NK-92 (cell line): ENCODE measurements around the gene DENND6B.
"Not testable (repeated sequence)": the region's sequence is repeated elsewhere in the genome, so short reads cannot be mapped to it uniquely, and the experiment has no call there.

ENCODE experiments used
- DNase-seq: peaks from one replicate; lab custom pipeline; 2025; ENCODE audit not compliant: unreplicated experiment; lab: John Stamatoyannopoulos, UW

Gene DENND6B

DNA sequence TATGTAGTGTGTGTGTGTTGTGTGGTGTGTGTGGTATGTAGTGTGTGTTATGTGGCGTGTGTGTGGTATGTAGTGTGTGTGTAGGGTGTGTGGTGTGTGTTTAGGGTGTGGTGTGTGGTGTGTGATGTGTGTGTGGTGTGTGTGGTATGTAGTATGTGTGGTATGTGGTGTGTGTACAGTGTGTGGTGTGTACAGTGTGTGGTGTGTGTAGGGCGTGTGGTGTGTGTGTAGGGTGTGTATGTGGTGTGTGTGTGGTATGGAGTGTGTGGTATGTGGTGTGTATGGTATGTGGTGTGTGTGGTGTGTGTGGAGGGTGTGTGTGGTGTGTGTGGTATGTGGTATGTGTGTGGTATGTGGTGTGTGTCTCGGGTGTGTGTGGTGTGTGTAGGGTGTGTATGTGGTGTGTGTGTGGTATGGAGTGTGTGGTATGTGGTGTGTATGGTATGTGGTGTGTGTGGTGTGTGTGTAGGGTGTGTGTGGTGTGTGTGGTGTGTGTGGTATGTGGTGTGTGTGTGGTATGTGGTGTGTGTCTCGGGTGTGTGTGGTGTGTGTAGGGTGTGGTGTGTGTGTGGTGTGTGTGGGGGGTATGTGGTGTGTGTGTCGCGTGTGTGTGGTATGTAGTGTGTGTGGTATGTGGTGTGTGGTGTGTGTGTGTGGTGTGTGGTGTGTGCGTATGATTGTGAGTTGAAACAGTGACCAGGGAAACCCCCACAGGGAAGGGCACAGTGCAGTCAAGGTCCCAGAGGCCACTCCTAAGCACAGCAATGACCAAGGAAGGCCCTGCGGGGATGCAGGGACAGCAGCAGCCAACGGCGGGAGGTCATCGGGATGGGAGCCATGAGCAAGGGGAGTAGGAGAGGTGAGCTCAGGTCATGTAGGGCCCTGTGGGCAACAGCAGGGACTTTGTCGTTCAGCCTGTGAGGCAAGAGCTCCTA, 13.4 kb upstream of the DENND6B start:
- DNase-seq: no peak

DNA sequence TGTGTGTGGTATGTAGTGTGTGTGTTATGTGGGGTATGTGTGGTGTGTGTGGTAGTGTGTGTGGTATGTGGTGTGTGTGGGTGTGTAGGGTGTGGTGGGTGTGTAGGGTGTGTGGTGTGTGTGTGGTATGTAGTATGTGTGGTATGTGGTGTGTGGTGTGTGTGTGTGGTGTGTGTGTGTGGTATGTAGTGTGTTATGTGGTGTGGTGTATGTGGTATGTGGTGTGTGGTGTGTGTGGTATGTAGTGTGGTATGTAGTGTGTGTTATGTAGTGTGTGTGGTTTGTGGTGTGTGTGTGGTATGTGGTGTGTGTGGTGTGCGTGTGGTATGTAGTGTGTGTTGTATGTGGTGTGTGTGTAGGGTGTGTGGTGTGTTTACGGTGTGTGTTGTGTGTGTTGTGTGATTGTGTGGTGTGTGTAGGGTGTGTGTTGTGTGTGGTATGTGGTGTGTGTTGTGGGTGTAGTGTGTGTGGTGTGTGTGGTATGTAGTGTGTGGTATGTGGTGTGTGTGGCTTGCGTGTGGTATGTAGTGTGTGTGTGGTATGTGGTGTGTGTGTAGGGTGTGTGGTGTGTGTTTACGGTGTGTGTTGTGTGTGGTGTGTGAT, 12.1 kb upstream of the DENND6B start:
- no peak for DNase-seq

DNA sequence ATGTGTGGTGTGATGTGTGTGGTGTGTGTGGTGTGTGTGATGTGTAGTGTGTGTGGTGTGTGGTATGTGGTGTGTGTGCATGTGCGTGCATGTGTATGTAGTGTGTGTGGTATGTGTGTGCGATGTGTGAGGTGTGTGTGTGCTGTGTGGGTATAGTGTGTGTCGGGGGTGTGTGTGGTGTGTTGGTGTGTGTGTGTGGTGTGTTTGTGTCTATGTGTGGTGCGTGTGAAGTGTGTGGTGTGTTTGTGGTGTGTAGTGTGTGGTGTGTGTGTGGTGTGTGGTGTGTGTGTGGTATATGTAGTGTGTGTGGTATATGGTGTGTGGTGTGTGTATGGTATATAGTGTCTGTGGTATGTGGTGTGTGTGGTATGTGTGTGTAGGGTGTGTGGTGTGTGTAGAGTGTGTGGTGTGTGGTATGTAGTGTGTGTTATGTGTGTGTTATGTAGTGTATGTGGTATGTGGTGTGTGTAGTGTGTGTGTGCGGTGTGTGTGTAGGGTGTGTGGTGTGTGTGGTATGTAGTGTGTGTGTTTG, 11.3 kb upstream of the DENND6B start:
- DNase-seq: no peak

DNA sequence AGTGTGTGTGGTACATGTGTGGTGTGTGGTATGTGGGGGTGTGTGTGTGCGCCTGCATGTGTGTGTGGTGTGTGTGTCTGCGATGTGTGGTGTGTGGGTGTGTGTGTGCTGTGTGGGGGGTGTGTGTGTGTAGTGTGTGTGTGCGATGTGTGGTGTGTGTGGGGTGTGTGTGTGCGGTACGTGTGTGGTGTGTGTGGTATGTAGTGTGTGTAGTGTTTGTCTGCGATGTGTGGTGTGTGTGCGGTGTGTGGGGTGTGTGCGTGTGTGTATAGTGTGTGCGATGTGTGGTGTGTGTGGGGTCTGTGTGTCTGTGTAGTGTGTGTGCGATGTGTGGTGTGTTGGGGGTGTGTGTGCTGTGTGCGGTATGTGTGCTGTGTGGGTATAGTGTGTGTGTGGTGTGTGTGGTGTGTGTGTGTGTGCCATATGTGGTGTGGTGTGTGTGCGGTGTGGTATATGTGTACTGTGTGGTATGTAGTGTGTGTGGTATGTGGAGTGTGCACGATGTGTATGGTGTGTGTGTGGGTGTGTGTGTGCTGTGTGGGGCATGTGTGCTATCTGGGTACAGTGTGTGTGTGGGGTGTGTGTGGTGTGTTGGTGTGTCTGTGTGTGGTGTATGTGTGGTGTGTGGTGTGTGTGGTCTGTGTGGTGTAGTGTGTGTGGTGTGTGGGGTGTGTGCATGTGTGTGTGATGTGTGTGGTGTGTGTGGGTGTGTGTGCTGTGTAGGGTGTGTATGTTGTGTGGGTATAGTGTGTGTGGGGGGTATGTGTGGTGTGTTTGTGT, 10.6 kb upstream of the DENND6B start:
- DNase-seq: no peak

DNA sequence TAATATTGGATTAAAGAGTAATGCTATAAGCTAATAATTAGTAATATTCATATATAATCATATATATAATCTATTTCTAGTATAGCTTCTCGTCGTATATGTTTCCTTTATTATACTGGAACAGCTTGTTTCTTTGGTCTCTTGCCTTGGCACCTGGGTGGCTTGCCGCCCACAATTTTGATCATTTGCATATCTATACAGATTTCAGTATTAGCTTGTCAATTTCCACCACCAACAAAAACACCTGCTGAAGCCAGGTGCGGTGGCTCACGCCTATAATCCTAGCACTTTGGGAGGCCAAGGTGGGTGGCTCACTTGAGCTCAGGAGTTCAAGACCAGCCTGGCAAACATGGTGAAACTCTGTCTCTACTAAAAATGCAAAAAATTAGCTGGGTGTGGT, 7.6 kb upstream of the DENND6B start:
- not testable (repeated sequence) for DNase-seq

DNA sequence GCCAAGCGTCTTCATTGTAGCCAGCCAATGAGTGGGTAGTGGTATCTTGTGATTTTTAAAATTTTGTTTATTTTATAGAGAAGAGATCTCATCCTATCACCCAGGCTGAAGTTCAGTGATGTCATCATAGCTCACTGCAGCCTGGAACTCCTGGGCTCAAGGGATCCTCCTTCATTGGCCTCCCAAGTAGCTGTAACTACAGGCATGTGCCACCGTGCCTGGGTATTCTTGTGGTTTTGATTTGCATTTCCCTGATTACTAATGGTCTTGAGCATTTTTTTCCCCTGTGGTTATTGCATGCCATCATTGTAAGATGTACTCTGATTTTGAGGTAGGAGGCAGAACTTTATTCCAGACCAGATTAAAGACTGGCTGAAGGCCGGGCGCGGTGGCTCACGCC, 2.4 kb upstream of the DENND6B start:
- no peak for DNase-seq

DNA sequence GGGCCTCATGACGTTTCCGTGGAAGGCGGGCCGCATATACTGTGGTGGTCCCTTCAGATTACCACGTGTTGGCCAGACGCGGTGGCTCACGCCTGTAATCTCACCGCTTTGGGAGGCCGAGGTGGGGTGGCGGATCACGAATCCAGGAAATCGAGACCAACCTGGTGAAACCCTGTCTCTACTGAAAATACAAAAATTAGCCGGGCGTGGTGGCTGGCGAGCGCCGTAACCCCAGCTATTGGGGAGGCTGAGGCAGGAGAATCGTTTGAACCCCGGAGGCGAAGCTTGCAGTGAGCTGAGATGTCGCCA, 853 bp upstream of the DENND6B start:
- DNase-seq: no peak

DNA sequence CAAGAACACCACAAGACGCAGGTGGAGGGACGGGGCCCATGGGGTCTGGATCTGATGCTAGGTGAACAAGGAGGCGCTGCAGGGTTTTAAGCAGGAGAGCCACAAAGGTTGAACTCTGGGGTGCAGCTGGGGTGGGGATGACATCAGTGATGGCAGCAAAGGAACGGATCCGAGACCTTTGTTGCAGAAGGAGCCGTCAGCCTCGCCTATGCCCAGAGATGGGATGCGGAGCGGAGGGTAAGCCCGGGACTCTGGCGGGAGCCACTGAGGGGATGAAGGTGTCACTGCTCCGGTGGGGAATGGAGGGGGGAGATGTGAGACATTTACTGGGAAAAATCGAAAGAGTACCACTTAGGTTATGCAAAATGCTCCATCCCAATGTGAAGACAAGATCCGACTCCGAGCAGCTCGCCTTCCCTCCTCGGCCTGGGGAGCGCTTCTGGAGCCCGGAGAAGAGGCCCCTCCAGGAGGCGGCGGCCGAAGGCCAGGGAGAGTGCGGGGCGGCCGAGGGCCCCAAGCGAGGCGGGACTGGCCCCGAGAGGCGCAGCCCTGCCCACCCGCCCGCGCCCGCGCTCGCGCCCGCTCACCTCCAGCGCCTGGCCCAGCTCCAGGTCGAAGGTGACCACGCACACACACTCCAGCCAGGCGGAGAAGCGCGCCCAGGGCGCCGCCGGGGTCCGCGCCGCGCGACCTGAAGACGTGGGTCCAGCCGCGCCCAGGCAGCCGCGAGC, 422 bp downstream of the DENND6B start:
- DNase-seq: no peak

DNA sequence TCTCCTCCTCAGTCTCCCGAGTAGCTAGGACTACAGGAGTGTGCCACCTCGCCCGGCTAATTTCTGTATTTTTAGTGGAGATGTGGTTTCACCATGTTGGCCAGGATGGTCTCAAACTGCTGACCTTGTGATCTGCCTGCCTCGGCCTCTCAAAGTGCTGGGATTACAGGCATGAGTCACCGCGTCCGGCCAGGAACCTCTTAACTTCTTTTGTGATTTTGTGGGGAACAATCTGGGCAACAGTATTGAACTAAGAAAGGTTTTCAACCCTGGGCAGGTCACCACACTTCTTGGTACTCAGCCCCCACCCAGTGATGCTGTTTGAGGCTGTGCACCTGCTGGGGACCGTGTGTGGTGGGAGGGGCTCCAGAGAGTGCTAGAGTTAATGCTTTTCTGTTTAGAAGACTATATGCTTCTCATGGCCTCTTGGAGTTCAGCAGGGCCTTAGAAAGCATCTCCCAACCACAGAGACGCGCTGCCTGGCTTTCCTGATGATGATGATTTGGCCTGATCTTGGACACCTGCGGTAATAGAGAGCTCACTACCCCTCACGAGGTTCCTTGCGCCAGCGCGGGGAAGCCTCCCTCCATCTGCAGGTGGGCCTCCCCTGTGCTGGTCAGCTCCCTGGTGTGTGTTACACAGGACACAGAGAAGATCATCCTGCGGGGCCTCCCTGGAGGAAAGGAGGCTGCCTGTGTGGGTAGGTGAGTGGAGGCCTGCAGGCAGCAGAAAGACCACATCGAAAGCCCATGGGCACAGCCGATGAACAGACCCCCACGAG, 1.2 kb downstream of the DENND6B start:
- DNase-seq: no peak

DNA sequence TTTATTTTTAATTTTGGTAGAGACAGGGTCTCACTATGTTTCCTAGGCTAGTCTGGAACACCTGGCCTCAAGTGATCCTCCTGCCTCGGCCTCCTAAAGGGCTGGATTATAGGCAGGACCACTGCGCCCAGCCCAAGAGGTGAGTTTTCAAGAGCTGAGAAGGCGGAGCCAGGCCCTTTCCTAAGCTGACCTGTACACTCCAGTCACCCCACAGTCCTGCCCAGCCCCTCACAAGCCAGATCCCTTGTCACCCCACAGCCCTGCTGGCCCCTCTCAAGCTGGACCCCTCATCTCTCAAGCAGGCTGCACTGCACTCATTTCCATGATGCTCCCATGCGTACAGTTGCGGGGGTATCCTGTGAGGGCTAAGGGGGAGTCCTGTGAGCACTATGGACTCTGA, 2.9 kb downstream of the DENND6B start:
- DNase-seq: no peak

DNA sequence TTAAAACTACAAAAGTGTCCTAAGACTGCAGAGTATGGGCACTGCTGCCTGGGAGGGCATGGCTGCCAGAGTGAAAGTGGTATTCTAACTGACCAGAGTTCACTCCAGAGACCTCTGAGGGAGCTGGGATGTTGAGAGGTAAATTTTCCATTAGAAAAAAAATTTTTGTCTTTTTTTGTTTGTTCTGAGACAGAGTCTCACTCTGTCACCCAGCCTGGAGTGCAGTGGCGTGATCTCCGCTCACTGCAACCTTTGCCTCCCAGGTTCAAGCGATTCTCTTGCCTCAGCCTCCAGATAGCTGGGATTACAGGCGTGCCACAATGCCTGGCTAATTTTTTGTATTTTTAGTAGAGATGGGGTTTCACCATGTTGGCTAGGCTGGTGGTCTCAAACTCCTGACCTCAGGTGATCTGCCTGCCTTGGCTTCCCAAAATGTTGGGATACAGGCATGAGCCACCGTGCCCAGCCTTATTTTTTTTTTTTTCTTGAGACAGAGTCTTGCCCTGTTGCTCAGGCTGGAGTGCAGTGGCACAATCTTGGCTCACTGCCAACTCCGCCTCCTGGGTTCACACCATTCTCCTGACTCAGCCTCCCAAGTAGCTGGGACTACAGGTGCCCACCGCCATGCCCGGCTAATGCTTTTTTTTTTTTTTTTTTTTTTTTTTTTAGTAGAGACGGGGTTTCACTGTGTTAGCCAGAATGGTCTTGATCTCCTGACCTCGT, 4.3 kb downstream of the DENND6B start:
- DNase-seq: not testable (repeated sequence)

DNA sequence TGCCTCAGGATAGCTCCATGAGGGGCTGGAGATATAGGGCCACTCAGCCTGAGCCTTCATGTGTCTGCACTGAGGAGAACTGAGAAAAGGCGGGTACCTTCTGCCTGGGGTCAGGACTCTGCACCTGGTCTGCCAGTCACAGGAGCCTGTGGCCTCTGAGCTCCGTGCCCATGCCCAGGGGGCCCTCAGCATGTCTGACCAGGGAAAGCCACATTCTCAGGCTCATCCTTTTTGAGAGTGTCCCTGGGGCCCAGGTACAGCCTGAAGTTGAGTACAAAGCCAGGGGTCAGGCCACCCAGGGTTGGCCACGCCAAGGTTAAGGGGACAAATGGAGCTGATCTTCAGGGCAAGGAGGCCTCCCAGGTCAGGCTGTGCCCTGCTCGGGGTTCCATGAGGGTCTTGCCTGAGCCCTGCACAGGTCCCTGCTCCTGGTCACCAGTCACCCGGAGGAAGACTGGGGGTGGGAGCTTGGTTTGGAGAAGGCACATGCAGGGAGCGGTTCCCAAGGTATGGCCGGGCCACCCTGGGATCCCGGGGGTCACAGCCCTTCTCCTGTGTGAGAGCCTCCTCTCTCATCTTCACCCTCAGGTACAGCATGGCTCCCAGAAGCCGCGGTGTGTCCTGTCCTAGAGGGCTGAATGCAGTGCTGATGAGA, 6.0 kb downstream of the DENND6B start:
- no peak for DNase-seq

DNA sequence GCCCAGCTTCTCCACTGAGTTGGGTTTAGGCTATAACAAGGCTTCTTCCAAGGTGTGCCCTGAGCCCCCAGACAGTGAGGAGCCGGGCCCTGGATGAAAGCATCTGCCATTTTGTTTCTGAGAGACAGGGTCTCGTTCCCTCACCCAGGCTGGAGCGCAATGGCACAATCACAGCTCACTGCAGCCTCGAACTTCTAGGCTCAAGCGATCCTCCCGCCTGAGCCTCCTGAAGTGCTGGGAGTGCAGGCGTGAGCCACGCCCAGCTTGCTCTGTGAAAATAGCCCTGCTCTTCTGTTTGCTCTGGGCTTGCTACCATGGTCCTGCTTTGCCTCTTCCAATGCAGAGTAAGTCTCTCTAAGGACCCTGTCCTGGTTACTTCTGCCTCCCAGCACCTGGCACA, 6.7 kb downstream of the DENND6B start:
- DNase-seq: no peak

DNA sequence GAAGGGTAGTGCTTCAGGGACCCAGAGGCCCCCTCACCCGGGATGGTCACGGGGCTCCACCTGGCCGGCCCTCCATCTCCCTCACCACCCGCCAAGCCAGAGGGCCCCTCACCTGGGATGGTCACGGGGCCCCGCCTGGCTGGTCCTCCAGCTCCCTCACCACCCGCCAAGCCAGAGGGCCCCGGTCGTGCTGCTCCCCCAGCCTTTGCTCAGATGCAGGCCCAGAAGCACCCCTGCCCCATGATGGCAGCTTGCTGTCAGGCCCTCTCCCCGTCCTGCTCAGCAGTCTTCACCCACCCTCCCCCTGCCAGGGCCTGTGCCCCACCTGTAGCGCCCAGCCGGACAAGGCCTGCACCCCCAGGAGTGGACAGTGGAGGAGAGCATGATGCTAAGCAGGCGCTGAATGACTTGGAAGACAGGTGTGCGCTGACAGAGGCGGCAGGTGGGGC, 7.3 kb downstream of the DENND6B start:
- no peak for DNase-seq

DNA sequence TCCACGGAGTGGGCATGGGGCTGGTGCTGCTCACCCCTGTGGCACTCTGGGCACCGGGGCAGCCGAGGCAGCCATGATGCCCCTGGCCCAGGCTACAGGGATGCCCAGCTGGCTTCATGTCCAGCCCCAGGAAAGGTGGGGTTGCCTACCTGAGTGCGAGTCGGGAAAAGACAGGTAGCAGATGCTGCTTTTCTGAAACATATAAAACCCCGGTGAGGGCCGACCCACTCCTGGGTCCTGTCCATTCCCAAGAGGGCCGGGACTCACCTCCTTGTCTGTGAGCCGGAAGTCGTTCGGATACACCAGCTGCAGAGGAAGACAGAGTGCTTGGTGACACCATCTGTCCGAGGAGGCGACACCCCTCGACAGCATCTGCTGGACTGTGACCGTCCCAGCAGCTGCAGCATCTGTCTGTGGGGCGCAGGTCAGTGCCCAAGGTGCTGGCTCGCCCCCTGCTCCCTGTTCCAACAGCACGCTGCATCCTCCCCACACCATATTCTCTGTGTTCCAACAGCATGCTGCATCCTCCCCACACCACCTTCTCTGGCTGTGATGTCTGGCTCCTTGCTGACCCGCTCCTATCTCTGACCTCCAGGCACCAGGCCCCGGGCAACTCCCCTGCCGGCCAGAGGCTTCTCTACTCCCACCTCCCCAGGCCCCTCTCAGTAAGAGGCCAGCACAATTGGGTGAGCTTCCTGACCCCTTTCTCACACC, 8.0 kb downstream of the DENND6B start:
- DNase-seq: no peak

DNA sequence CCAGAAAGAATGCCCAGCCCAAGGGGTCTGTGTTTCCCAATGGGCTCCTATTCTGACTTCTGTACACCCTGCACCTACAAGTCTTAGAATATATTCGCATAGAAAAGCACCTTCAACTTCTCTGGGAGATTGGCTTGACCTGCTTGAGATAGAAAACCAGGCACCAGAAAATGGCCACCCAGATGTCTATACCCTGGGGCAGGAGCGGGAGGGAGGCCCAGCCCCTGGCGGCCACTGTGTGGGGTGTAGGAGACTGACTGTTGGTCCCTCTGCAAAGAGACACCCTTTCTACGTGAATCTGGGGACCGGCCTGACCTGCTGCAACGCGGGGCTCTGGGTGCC, 8.5 kb downstream of the DENND6B start:
- no peak for DNase-seq

DNA sequence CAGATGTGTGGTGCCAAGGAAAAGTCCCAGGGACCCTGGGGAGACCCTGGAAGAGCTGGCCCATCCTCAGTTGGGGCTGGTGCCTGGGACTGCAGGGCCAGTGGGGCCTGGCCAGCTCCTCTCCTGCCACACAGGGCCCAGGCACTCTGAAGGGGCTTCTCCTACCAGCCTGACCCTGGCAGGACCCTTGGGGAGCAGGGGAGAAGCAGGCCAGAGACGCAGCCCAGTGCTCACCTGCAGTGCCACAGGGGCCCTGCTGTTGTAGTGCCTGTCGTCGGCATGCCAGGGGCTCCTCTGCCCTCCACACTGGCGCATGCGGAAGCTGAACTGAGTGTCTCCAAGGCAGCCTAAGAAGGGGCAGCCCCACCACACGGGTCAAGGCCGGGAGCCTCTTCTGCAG, 9.1 kb downstream of the DENND6B start:
- no peak for DNase-seq

DNA sequence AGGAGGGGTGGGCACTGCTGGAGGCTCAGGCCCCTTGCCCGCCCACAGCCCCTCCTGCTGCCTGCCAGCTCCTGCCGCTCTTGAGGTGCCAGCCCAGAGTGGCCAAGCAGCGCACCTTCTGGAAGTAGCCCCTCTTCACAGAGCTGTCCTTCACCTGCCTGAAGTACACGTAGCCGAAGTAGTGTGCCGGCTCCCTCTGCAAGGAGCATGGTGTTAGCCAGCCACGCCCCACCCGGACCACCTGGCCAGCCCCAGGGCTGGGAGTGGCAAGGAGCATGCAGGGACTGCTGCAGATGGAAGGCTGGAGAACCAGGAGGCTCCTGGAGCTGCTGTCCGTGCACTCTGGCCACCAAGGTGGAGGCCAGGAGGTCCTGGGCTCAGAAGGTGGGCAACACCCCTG, 9.6 kb downstream of the DENND6B start:
- DNase-seq: no peak
